Measurements from ENCODE around the gene CTBP2.

GRCh38 chr10:125105706-125106255, 54.6 kb downstream of the CTBP2 start:
- no peak for TF ChIP-seq CTCF (IDR thresholded peaks at IDR 0.05; ENCODE audit: low read length)
- no peak for TF ChIP-seq EZH2 (optimal IDR thresholded peaks at IDR 0.05; ENCODE audit: low read depth, low read length)

All from MM.1S (cell line).